ENCODE results near the gene HAUS5.

Gene HAUS5

GRCh38 chr19:35665157-35665556, 52.6 kb downstream of the HAUS5 start:
- intact Hi-C loops (cut with DNase I): no loop called here

GRCh38 chr19:35665604-35666003, 53.1 kb downstream of the HAUS5 start:
- intact Hi-C loops (cut with DNase I): no loop called here
- DNase-seq: no peak

More at GRCh38 chr19:35665157-35665556, 52.6 kb downstream of the HAUS5 start:
- no peak for DNase-seq

DNA sequence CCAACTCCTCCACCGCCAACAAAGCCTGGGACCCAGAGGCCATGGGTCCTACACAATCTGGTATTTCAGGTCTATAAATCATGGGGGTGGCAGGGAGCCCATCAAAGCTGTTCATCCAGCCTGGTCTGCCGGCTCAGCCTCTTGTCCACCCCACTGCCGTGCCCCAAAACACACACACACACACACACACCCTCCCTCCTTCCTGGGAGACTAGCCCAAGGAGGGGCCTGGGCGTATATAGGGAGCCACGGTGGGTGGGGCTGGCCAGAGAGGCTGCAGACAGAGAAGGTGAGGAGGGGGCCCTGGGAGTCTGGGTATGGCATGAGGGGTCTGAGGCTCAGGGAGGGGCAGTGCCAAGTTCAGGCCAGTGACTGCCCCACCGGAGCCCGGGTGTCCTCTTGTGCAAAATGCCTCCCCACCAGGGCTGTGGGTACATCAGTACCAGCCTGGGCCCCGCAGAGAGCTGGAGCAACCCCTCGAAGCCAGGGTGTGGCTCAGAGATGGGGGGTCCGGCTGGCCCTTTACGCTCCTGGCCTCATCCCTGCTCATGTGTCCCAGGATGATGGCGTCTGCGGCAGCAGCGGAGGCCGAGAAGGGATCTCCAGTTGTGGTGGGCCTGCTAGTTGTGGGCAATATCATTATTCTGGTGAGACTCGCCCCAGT, 53.8 kb downstream of the HAUS5 start, which contains the start of gene UPK1A:
UPK1A (plus strand) TSS at position 267 of the 663 bp plus-strand sequence; CDS start at position 563, 296 bp downstream.
- intact Hi-C loops (cut with DNase I): no loop called here
- DNase-seq: no peak

DNA sequence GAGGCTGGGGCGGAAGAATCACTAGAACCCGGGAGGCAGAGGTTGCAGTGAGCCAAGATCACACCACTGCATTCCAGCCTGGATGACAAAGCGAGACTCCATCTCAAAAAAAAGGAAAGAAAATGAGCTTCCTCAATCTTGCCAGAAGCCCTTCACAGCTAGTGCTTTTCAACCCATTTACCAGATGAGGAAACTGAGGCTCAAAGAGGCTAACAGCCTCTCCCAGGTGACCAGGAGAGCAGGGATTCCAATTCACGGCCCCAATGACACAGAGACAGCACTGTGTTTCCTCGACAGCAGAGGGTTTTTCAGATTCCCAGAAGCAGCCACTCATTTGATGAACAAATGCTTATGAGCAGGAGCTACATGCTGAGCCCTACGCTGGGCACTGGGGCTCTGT, 57.0 kb downstream of the HAUS5 start:
- intact Hi-C loops (cut with DNase I): no loop called here
- no peak for DNase-seq

DNA sequence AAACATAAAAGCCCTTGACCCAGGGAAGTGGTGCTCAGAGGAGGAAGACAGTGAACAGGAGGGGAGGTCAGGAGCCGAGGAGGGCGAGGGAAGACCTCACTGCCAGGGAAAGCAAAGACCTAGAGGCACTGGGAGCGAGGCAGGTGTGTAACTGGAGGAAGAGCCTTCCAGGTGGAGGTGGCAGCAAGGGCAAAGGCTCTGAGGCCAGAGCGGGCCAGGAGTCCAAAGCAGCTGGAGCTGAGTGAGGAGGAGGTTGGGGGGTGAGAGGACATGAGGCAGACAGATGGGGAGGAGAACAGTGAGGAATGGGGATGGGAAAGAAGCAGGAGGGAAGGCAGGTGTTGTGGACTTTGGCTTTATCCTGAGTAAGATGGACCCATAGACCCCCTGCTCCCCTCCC, 57.4 kb downstream of the HAUS5 start:
- intact Hi-C loops (cut with DNase I): no loop called here
- no peak for DNase-seq

DNA sequence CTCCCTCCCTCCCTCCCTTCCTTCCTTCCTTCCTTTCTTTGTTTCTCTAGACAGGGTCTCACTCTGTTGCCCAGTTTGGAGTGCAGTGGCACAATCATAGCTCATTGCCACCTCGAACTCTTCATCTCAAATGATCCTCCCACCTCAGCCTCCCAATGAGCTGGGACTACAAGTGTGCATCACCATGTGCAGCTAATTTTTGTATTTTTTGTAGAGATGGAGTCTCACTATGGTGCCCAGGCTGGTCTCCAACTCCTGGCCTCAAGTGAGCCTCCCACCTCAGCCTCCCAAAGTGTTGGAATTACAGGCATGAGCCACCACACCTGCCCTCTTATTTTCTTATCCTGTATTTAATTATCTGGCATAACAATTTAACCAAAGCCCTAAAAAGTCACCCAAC, 58.2 kb downstream of the HAUS5 start:
- no peak for DNase-seq
- intact Hi-C loops (cut with DNase I): no loop called here

GRCh38 chr19:35671818-35672217, 59.3 kb downstream of the HAUS5 start:
- DNase-seq: peak in 5 of 42 donors; percentile 5 to 25 (median 16)
- intact Hi-C loops (cut with DNase I): no loop called here

DNA sequence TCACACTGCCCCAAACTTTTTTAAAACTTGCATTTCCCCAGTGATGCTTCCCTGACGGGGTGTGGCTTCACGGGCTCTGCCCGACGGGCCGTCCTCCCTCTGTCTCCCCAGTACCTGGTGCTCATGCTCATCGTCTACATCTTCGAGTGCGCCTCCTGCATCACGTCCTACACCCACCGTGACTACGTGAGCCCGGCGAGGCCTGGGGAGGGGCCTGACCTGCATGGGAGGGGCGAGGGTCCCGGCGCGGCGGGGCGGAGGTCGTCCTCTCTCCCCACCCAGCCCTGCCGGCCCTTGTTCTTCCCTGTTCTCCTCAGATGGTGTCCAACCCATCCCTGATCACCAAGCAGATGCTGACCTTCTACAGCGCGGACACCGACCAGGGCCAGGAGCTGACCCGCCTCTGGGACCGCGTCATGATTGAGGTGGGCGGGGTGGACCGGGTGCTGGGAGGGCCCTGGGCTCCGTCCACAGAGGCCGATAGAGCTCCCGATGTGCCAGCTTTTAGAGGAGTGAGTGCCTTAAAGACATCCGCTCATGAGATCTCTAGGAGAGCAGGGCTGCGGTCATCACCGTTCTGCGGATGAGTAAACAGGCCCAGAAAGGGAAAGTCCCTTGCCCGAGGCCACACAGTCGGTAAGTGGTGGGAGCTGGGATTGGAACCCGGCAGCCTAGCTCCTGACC, 60.7 kb downstream of the HAUS5 start:
- DNase-seq: no peak
- intact Hi-C loops (cut with DNase I): no loop called here
